MM.1S (cell line): ENCODE data around the gene SEMA3A.

Source experiments
- DNase-seq: peaks from one replicate; pipeline ENCODE4 v3.0.0-alpha.2; 2015
- H2AFZ ChIP-seq: fragments of 300-600 bp; sonication (generic); 2 replicates; pipeline ENCODE4 v1.6.0; 2016; ENCODE audit warnings: antibody characterized with exemption, low read length
- H3F3A ChIP-seq: fragments of 300-600 bp; sonication (generic); 2 replicates; pipeline ENCODE4 v1.6.1; 2016; ENCODE audit warnings: mild to moderate bottlenecking, antibody characterized with exemption, low read length, moderate library complexity, mixed read lengths; ENCODE audit not compliant: insufficient read depth
- H3K27ac ChIP-seq: fragments of 300-600 bp; sonication (generic); 2 replicates; pipeline ENCODE4 v1.5.1; 2016; ENCODE audit warnings: mild to moderate bottlenecking, low read length
- H3K27me3 ChIP-seq: fragments of 300-600 bp; sonication (generic); replicated peaks from 2 replicates; pipeline ENCODE4 v1.6.0; 2016; ENCODE audit warnings: low read length; ENCODE audit not compliant: insufficient read depth
- H3K36me3 ChIP-seq: fragments of 300-600 bp; sonication (generic); replicated peaks from 2 replicates; pipeline ENCODE4 v1.6.1; 2016; ENCODE audit warnings: mild to moderate bottlenecking, low read length, mixed read lengths; ENCODE audit not compliant: insufficient read depth
- H3K4me1 ChIP-seq: fragments of 300-600 bp; sonication (generic); 2 replicates; pipeline ENCODE4 v1.6.1; 2016; ENCODE audit warnings: low read length, mixed read lengths
- H3K4me2 ChIP-seq: fragments of 300-600 bp; sonication (generic); 2 replicates; pipeline ENCODE4 v1.6.0; 2016; ENCODE audit warnings: low read depth, low read length
- H3K4me3 ChIP-seq: fragments of 300-600 bp; sonication (generic); 2 replicates; pipeline ENCODE4 v1.5.1; 2016; ENCODE audit warnings: low read length, mixed read lengths
- H3K79me2 ChIP-seq: fragments of 300-600 bp; sonication (generic); 2 replicates; pipeline ENCODE4 v1.6.1; 2016; ENCODE audit warnings: mixed run types, low read length, mixed read lengths
- H3K9ac ChIP-seq: fragments of 300-600 bp; sonication (generic); 2 replicates; pipeline ENCODE4 v1.6.1; 2016; ENCODE audit warnings: low read length, mixed read lengths
- H3K9me2 ChIP-seq: fragments of 300-600 bp; sonication (generic); replicated peaks from 2 replicates; pipeline ENCODE4 v1.6.1; 2016; ENCODE audit warnings: mild to moderate bottlenecking, low read length, mixed read lengths; ENCODE audit not compliant: insufficient read depth
- H3K9me3 ChIP-seq: fragments of 300-600 bp; sonication (generic); replicated peaks from 2 replicates; pipeline ENCODE4 v1.6.1; 2016; ENCODE audit warnings: mild to moderate bottlenecking, low read length, mixed read lengths; ENCODE audit not compliant: insufficient read depth
- H4K20me1 ChIP-seq: fragments of 300-600 bp; sonication (generic); 2 replicates; pipeline ENCODE4 v1.6.1; 2016; ENCODE audit warnings: mild to moderate bottlenecking, low read length, moderate library complexity, mixed read lengths; ENCODE audit not compliant: insufficient read depth
- EZH2 ChIP-seq: fragments of 300-600 bp; sonication (generic); optimal IDR thresholded peaks from 2 replicates; pipeline ENCODE3; 2017; ENCODE audit warnings: low read depth, mild to moderate bottlenecking, antibody characterized with exemption, low read length, mixed read lengths
- EZH2phosphoT487 ChIP-seq: fragments of 300-600 bp; sonication (generic); IDR thresholded peaks from 2 replicates; pipeline ENCODE4 v1.6.1; 2018; ENCODE audit warnings: antibody characterized with exemption, low read length
- TF ChIP-seq, protein P1 (sequence below): fragments of 300-600 bp; sonication (generic); IDR thresholded peaks from 2 replicates; pipeline ENCODE4 v1.5.1; 2016; ENCODE audit warnings: antibody characterized with exemption, low read length, mixed read lengths

SEMA3A gene

DNA sequence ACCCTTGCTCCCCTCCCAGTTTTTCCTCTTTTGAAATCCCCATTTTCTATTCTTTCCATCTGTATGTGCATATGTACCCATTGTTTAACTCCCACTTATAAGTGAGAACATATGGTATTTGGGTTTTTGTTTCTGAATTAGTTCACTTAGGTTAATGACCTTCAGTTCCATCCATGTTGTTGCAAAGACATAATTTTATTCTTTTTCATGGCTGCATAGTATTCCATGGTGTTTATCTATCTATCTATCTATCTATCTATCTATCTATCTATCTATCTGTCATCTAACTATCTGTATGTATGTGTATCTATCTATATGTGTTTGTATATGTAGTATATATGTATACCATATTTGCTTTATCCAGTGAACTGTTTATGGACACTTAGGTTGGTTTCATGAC is 281.4 kb downstream of the SEMA3A start:
- Histone ChIP-seq H3K36me3 (no peaks in the 10 kb centered on the region), H2AFZ (no peak overlapping the region), H3K27me3 (no peaks in the 10 kb centered on the region), H3K4me3 (no peak overlapping the region), H3K4me2 (no peak overlapping the region), H3K9ac (no peak overlapping the region), H3K27ac (no peak overlapping the region), H3K9me3 (no peaks in the 10 kb centered on the region), H3K79me2 (no peaks in the 10 kb centered on the region), H3F3A (no peaks in the 10 kb centered on the region), H3K9me2 (no peaks in the 10 kb centered on the region; the same call in 1 of the 2 replicates), H4K20me1 (no peaks in the 10 kb centered on the region), H3K4me1 (no peaks in the 10 kb centered on the region)
- no peak for TF ChIP-seq EZH2
- TF ChIP-seq EZH2phosphoT487, result no peak
- TF ChIP-seq, protein P1, sequence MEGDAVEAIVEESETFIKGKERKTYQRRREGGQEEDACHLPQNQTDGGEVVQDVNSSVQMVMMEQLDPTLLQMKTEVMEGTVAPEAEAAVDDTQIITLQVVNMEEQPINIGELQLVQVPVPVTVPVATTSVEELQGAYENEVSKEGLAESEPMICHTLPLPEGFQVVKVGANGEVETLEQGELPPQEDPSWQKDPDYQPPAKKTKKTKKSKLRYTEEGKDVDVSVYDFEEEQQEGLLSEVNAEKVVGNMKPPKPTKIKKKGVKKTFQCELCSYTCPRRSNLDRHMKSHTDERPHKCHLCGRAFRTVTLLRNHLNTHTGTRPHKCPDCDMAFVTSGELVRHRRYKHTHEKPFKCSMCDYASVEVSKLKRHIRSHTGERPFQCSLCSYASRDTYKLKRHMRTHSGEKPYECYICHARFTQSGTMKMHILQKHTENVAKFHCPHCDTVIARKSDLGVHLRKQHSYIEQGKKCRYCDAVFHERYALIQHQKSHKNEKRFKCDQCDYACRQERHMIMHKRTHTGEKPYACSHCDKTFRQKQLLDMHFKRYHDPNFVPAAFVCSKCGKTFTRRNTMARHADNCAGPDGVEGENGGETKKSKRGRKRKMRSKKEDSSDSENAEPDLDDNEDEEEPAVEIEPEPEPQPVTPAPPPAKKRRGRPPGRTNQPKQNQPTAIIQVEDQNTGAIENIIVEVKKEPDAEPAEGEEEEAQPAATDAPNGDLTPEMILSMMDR, result no peak
- DNase-seq, result no peak

DNA sequence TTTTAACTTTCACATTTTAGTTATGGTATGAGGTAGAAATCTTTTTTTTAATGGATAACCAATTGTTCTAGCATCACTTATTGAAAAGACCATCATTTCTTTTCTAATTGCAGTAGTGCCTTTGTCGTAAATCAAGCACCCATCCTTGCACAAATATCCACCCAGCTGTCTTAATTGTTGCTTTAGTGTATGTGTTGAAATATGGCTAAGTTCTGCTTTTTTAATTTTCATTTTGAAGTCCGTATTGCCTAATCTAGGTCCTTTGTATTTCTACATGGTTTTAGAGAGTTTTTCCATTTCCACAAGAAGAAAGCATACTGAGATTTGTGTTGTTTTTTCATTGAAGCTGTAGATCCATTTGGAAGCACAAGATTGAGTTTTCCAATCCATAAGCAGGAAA is 286.1 kb downstream of the SEMA3A start:
- Histone ChIP-seq H3K27me3 (no peaks in the 10 kb centered on the region), H3K9me3 (no peaks in the 10 kb centered on the region), H3K9ac (no peak overlapping the region), H3K79me2 (no peaks in the 10 kb centered on the region), H3K4me3 (no peak overlapping the region), H3K4me1 (no peaks in the 10 kb centered on the region), H3F3A (no peaks in the 10 kb centered on the region), H3K9me2 (no peaks in the 10 kb centered on the region; the same call in 1 of the 2 replicates), H2AFZ (no peak overlapping the region), H3K4me2 (no peak overlapping the region), H3K27ac (no peak overlapping the region), H4K20me1 (no peaks in the 10 kb centered on the region), H3K36me3 (no peaks in the 10 kb centered on the region)
- TF ChIP-seq EZH2phosphoT487, result no peak
- TF ChIP-seq EZH2, result no peak
- DNase-seq, result no peak
